ENCODE measurements around the gene MYH6. TPM values are rescaled to one million over a fixed set of nuclear protein-coding genes. Genes with fewer than 3 reads are reported as not detected.

MYH6 gene
- total RNA-seq, 1 experiment from 2014 or later = not detected

DNA sequence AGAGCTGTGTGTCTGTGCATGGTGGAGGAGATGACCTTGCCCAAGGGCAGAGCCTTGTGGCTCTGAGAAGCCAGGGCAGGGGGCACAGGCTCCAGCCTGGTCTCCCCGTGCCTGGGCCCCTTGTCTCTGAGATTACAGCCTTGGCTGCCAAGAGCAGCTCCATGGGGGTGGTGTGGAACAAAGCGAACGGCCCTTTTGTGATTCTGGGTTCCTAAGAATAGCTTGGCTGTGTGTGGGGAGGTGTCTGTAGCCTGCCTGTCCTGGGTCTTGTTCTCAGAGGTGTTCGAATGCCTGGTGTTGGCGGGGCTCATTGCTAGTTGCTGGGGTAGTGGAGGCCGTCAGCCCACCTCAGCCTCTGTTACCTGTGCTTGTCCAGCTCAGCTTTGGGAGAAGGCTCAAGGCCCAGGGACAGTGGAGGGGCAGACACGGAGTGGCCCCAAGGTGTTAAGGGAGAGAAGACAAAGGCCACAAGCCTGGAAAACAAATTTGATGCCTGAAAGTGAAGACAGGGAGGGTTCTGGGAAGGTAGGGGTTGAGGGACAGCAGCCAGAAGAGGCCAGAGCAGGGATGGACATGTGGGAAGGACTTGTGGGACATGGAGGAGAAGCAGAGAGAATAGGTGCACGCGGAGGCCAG lies 34.8 kb upstream of the MYH6 start:
- Histone ChIP-seq H3K4me1 (replicated peaks) (no peaks in the 10 kb centered on the region), H3K27me3 (replicated peaks) (peaks cover 9% of the 10 kb centered on the region; the same call in 1 of the 2 replicates), H3K27ac (no peak overlapping the region), H3K4me3 (no peak overlapping the region), H3K9me3 (replicated peaks) (no peaks in the 10 kb centered on the region), H3K36me3 (no peaks in the 10 kb centered on the region)
- DNase-seq (ENCODE audit: low read depth in 1 of 2, low spot score in 2 of 2) = peak in 1 of 2 experiments; percentile 18

DNA sequence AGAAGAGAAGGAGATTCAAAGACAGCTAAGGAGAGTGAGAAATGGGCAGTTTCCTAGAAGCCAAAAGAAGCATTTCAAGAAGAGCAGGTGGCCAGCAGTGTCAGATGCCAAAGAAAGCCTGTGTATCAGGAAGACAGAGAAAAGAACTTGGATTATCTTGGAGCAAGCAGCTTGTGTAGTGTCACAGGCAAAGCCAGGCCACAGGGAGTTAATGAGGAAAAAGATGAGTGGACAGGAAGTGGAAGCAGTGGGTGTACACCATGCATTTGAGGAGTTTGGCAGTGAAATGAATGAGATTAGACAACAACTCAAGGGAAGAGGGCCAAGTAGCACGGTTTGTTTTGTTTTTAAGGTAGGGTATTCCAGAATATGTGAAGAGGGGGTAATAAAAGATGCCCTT lies 33.0 kb upstream of the MYH6 start:
- H3K4me3 ChIP-seq = no peak overlapping the region
- H3K27me3 ChIP-seq (replicated peaks) = peaks cover 6% of the 10 kb centered on the region; the same call in 1 of the 2 replicates
- DNase-seq (ENCODE audit: low read depth in 1 of 2, low spot score in 2 of 2) = no peak
- H3K9me3 ChIP-seq (replicated peaks) = no peaks in the 10 kb centered on the region
- no peaks in the 10 kb centered on the region for H3K36me3 ChIP-seq
- H3K27ac ChIP-seq = no peak overlapping the region
- H3K4me1 ChIP-seq (replicated peaks) = no peaks in the 10 kb centered on the region

GRCh38 chr14:23439107-23439835 lies 31.2 kb upstream of the MYH6 start:
- no peak overlapping the region for H3K4me3 ChIP-seq
- H3K4me1 ChIP-seq (replicated peaks) = no peaks in the 10 kb centered on the region
- DNase-seq (ENCODE audit: low read depth in 1 of 2, low spot score in 2 of 2) = peak in 1 of 2 experiments; percentile 23
- H3K36me3 ChIP-seq = no peaks in the 10 kb centered on the region
- no peak overlapping the region for H3K27ac ChIP-seq
- peaks cover 5% of the 10 kb centered on the region; the same call in 1 of the 2 replicates for H3K27me3 ChIP-seq (replicated peaks)
- H3K9me3 ChIP-seq (replicated peaks) = no peaks in the 10 kb centered on the region

DNA sequence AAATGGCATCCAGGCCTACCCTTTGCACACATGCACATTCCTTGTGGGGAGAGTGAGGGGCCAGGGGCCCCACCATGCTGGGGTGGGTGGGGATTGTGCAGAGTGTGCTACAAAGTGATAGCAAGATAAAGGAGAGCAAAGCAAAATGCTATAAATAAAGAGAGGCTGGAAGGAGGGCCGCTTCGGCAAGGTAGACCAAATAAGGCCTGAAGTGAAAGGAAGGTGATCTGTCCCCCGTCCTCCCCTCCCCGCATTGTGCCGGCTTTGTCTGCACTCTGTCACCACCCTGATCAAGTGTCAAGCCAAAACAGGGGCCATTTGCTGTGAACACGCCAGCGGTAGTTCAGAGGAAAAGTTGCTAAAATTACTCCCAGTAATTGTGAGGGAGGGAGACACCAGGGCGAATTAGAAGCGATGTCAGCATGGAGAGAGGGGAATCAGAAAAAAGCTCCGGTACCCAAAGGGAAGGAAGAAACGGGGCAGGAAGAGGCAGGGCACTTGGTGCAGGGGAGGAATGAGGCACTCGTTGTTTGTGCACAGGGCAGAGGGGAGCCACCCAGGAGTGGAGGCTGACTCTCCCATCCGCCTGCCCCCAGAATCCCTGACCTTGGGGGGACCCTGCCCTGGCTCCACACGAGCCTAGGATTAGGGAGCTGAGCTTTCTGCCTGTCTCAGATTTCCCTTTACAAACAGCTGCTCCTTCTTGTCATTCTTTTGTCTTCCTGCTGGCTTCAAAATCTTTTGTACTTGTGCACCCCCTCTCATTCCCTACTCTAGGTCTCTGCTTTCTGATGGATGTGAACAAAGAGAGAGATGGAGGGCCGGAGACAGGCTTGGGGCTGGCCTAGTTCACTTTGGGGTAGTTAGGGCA lies 30.3 kb upstream of the MYH6 start:
- no peaks in the 10 kb centered on the region for H3K9me3 ChIP-seq (replicated peaks)
- H3K27ac ChIP-seq = no peak overlapping the region
- H3K4me1 ChIP-seq (replicated peaks) = no peaks in the 10 kb centered on the region
- peaks cover 3% of the 10 kb centered on the region; the same call in 1 of the 2 replicates for H3K27me3 ChIP-seq (replicated peaks)
- no peak overlapping the region for H3K4me3 ChIP-seq
- H3K36me3 ChIP-seq = no peaks in the 10 kb centered on the region
- peak in 1 of 2 experiments; percentile 28 for DNase-seq (ENCODE audit: low read depth in 1 of 2, low spot score in 2 of 2)

- H3K4me1 ChIP-seq (replicated peaks) = no peaks in the 10 kb centered on the region
- H3K27me3 ChIP-seq (replicated peaks) = peaks cover 3% of the 10 kb centered on the region; the same call in 1 of the 2 replicates
- H3K27ac ChIP-seq = no peak overlapping the region
Observed at GRCh38 chr14:23437133-23438100, 29.3 kb upstream of the MYH6 start.

GRCh38 chr14:23436327-23437132 lies 28.5 kb upstream of the MYH6 start:
- no peaks in the 10 kb centered on the region for H3K9me3 ChIP-seq (replicated peaks)
- H3K36me3 ChIP-seq = no peaks in the 10 kb centered on the region
- peaks cover 3% of the 10 kb centered on the region; the same call in 1 of the 2 replicates for H3K27me3 ChIP-seq (replicated peaks)
- H3K4me1 ChIP-seq (replicated peaks) = no peaks in the 10 kb centered on the region
- peak in 1 of 2 experiments; percentile 25 for DNase-seq (ENCODE audit: low read depth in 1 of 2, low spot score in 2 of 2)
- no peak overlapping the region for H3K27ac ChIP-seq
- H3K4me3 ChIP-seq = no peak overlapping the region

More at GRCh38 chr14:23437133-23438100, 29.3 kb upstream of the MYH6 start:
- no peaks in the 10 kb centered on the region for H3K9me3 ChIP-seq (replicated peaks)
- H3K4me3 ChIP-seq = no peak overlapping the region
- no peaks in the 10 kb centered on the region for H3K36me3 ChIP-seq
- DNase-seq (ENCODE audit: low read depth in 1 of 2, low spot score in 2 of 2) = peak in 1 of 2 experiments; percentile 23

- Histone ChIP-seq H3K36me3 (no peaks in the 10 kb centered on the region), H3K9me3 (replicated peaks) (no peaks in the 10 kb centered on the region), H3K4me3 (no peak within 1 kb of the TSS), H3K4me1 (replicated peaks) (no peaks in the 10 kb centered on the region), H3K27me3 (replicated peaks) (no peaks in the 10 kb centered on the region; the same call in 1 of the 2 replicates), H3K27ac (no peak within 1 kb of the TSS)
- DNase-seq (ENCODE audit: low read depth in 1 of 2, low spot score in 2 of 2) = peak in 1 of 2 experiments; percentile 31
Observed at GRCh38 chr14:23435543-23436326, 27.7 kb upstream of the MYH6 start, which contains the start of gene MYH7. MYH7 (minus strand) TSS chr14:23435660; CDS start chr14:23433732, 1,928 bp downstream.

DNA sequence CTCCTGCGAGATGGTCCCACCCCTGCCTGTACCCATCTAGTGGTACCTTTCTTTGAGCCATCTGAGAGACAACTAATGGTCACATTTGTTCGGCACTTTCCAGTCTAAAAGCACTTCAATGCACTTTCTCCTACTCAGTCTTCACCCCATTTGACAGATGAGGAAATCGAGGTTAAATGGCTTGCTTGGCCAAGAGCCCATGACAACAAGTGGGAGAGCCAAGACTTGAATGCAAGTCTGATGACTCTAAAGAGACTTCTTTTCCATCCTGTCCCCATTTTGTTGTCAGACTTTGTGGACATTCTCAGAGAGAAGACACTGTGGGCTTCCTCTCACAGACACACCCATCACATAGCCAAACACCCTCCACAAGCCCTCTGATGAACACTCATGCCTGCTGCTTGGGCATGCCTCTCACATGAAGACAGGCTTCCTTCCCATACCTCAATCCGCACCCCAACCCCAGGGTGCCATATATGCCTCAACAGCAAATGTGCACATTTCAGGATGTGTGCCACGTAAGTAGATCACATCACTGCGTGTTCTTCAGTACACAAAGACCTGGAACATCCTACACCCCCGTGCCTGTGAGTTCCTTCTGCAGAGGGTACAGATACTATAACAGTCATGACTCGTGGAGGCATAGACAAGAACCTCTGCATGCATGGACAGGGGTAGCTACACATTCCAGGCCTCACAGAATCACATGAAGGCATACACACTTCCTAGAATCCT lies 26.6 kb upstream of the MYH6 start:
- DNase-seq (ENCODE audit: low read depth in 1 of 2, low spot score in 2 of 2) = peak in 1 of 2 experiments; percentile 5
- H3K4me1 ChIP-seq (replicated peaks) = no peaks in the 10 kb centered on the region
- H3K27me3 ChIP-seq (replicated peaks) = no peaks in the 10 kb centered on the region; the same call in 1 of the 2 replicates
- no peak overlapping the region for H3K27ac ChIP-seq
- H3K4me3 ChIP-seq = no peak overlapping the region
- no peaks in the 10 kb centered on the region for H3K9me3 ChIP-seq (replicated peaks)
- no peaks in the 10 kb centered on the region for H3K36me3 ChIP-seq

GRCh38 chr14:23433457-23433856 lies 25.4 kb upstream of the MYH6 start:
- Histone ChIP-seq H3K27me3 (replicated peaks) (no peaks in the 10 kb centered on the region; the same call in 1 of the 2 replicates), H3K27ac (no peak overlapping the region), H3K4me3 (no peak overlapping the region), H3K4me1 (replicated peaks) (no peaks in the 10 kb centered on the region), H3K36me3 (no peaks in the 10 kb centered on the region), H3K9me3 (replicated peaks) (no peaks in the 10 kb centered on the region)
- DNase-seq (ENCODE audit: low read depth in 1 of 2, low spot score in 2 of 2) = no peak

- no peak overlapping the region for H3K4me3 ChIP-seq
- H3K4me1 ChIP-seq (replicated peaks) = no peaks in the 10 kb centered on the region
- H3K27ac ChIP-seq = no peak overlapping the region
- H3K9me3 ChIP-seq (replicated peaks) = no peaks in the 10 kb centered on the region
- H3K36me3 ChIP-seq = no peaks in the 10 kb centered on the region
- DNase-seq (ENCODE audit: low read depth in 1 of 2, low spot score in 2 of 2) = no peak
- H3K27me3 ChIP-seq (replicated peaks) = no peaks in the 10 kb centered on the region; the same call in 1 of the 2 replicates
Observed at GRCh38 chr14:23432946-23433345, 24.9 kb upstream of the MYH6 start.

Measured in SJSA1 (cell line).